Measurements from ENCODE around the gene ARF3. TPM values are rescaled to one million over a fixed set of nuclear protein-coding genes. Genes with fewer than 3 reads are reported as not detected.

ARF3 gene
- total and polyA plus RNA-seq, 12 donors, result 30.3 to 90.8 (median 53.8) TPM

DNA sequence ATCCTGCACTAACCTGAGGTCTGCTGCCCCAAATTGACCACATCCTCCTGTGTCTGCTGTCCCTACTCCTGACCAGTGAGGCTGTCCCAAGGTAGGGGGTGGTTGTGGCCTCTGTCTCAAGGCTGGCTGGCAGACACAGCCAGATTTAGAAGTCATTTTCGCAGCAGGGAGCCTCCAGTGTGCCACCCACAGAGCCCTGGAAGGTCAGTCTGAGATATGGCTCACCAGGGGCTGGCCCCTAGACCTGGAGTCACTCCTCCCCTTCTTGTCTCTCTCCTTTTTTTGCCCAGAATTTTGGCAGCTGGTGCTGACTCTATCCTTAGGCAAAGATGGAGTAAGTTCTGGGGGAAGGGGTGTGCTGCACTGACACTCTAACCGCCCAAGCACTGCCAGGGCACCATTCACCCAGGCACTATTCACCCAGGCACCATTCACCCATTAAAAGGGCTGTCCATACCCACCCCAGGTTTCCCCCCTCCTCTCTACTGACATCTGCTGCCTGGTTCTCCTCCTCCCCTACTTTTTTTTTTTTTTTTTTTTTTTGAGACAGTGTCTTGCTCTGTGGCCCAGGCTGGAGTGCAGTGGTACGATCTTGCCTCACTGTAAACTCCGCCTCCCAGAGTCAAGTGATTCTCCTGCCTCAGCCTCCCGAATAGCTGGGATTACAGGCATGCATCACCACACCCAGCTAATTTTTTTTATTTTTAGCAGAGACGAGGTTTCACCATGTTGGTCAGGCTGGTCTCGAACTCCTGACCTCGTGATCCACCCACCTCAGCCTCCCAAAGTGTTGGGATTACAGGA, 34.2 kb upstream of the ARF3 start:
- Histone ChIP-seq H3K27ac (no peak overlapping the region), H3K4me3 (no peak overlapping the region), H3K4me1 (peaks cover 0 to 16% (median 7%) of the 10 kb centered on the region in 9 donors), H3K27me3 (peaks cover 0 to 93% (median 66%) of the 10 kb centered on the region in 7 donors), H3K9me3 (no peaks in the 10 kb centered on the region), H3K36me3 (no peaks in the 10 kb centered on the region)
- TF ChIP-seq, protein P1, sequence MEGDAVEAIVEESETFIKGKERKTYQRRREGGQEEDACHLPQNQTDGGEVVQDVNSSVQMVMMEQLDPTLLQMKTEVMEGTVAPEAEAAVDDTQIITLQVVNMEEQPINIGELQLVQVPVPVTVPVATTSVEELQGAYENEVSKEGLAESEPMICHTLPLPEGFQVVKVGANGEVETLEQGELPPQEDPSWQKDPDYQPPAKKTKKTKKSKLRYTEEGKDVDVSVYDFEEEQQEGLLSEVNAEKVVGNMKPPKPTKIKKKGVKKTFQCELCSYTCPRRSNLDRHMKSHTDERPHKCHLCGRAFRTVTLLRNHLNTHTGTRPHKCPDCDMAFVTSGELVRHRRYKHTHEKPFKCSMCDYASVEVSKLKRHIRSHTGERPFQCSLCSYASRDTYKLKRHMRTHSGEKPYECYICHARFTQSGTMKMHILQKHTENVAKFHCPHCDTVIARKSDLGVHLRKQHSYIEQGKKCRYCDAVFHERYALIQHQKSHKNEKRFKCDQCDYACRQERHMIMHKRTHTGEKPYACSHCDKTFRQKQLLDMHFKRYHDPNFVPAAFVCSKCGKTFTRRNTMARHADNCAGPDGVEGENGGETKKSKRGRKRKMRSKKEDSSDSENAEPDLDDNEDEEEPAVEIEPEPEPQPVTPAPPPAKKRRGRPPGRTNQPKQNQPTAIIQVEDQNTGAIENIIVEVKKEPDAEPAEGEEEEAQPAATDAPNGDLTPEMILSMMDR (IDR thresholded peaks at IDR 0.05), result no peak
- intact Hi-C loops (cut with DNase I), result loop anchor here in 1 of 10 donors (10.0 kb wide), 1 partner anchor 137 kb away; the partner anchor contains the start of gene DDX23
- ATAC-seq (no peak), DNase-seq (no peak)
- WGBS, 2 donors, result 63 to 76% methylated on average over 8 of the region's 8 CpGs

DNA sequence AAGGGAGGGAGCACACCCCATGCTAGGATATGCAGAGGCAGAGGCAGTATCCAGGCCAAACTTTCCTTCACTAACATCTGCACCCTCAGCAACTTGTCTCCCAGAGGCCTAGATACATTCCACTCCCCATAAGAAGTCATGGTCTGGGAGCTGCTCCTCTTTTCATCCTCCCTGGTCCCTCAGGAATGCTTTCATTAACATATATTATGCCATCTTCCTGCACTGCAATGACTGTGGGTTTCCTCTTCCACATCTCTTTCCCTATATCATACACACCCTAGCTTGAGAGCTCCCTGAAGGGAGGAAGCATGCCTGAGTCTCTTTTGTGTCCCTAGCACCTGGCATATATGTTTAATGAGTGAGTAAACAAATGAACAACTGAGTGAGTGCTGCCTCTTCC, 33.3 kb upstream of the ARF3 start:
- no peak overlapping the region for H3K27ac ChIP-seq
- H3K9me3 ChIP-seq, result no peaks in the 10 kb centered on the region
- H3K4me3 ChIP-seq, result no peak overlapping the region
- DNase-seq, result no peak
- H3K36me3 ChIP-seq, result no peaks in the 10 kb centered on the region
- intact Hi-C loops (cut with DNase I), result loop anchor here in 1 of 10 donors (10.0 kb wide), 1 partner anchor 136 kb away; the partner anchor contains the start of gene DDX23
- H3K27me3 ChIP-seq, result peaks cover 0 to 93% (median 74%) of the 10 kb centered on the region in 7 donors
- TF ChIP-seq, protein P1 (IDR thresholded peaks at IDR 0.05), result no peak
- no peak for ATAC-seq
- H3K4me1 ChIP-seq, result peaks cover 0 to 22% (median 12%) of the 10 kb centered on the region in 9 donors

DNA sequence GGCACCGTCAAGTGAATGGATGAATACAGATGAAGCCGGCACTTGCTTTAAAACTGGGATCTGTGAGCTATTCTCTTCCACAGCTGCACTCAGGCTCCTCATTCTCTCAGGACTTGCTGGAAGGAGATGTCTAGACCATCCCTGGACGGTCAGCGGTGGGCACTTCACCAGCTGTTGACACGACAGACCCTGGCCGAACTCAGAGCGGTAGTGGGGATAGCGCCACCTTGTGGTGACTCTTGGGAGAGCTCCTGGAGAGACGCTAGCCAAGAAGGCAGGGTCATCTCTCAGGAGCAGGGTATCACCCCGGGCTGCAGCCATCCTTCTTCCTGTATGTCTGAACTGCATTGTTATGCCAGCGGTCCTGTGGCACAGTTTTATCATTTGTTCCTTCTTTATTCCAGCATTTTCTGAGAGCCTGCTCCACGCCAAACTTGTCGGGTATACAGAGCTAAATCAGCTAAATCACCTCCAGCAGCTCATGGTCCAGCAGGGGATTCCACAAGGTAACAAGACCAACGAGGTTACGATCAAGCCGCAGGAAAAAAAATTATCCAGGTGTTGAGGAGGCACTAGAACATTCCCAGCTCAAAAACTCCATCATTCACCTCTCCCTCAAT, 30.9 kb upstream of the ARF3 start:
- Histone ChIP-seq H3K27ac (no peak overlapping the region), H3K27me3 (peaks cover 0 to 93% (median 67%) of the 10 kb centered on the region in 7 donors), H3K4me3 (no peak overlapping the region), H3K36me3 (no peaks in the 10 kb centered on the region), H3K9me3 (no peaks in the 10 kb centered on the region), H3K4me1 (peaks cover 0 to 20% (median 7%) of the 10 kb centered on the region in 9 donors)
- ATAC-seq (peak in 7 of 8 donors; percentile 34 to 62 (median 54)), DNase-seq (peak in 1 of 2 donors; percentile 67)
- intact Hi-C loops (cut with DNase I), result loop anchor here in 3 of 10 donors (5.0 to 10.0 kb wide), 4 partner anchors 53 to 133 kb away; partner anchors contain the start of genes DDX23 (in 1 of the 3) and FKBP11 (in 1 of the 3)
- WGBS, 2 donors, result 26 to 29% methylated on average over 16 of the region's 16 CpGs
- TF ChIP-seq, protein P1 (IDR thresholded peaks at IDR 0.05), result peak; percentile 71 to 95 (median 82)

DNA sequence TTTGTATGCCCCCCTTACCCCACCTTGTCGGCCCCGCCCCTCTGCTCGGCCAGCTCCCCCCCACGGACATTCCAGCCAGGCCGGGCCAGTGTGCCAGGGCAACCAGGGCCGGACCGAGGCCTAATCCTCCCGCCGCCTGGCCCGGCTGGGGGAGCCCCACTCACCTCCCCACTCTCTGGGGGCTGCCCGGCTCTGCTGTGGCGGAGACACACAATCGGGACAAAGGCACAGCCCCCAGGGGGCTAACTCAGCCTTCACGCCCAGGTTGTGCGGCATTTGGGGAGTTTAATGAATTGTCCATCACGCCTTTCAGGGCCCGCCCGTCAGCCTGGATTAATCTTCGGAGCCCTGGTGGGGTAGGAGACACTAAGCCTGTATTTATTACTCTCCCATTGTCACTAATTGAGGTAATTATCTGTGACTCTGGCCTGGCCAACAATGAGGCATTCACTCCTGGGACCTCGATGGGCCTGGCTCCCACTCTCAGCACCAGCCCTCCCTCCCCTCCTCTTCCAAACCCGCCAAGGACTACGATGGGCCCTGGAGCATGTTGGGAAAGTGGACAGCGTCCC, 29.5 kb upstream of the ARF3 start:
- WGBS, 2 donors, result 58% methylated on average over 23 of the region's 23 CpGs
- Histone ChIP-seq H3K27me3 (peaks cover 4 to 97% (median 74%) of the 10 kb centered on the region in 7 donors), H3K36me3 (no peaks in the 10 kb centered on the region), H3K4me1 (peaks cover 0 to 20% (median 7%) of the 10 kb centered on the region in 9 donors), H3K27ac (no peak overlapping the region), H3K4me3 (no peak overlapping the region), H3K9me3 (no peaks in the 10 kb centered on the region)
- TF ChIP-seq, protein P1 (IDR thresholded peaks at IDR 0.05), result no peak
- intact Hi-C loops (cut with DNase I), result loop anchor here in 3 of 10 donors (5.0 to 10.0 kb wide), 4 partner anchors 52 to 132 kb away; partner anchors contain the start of genes DDX23 (in 1 of the 3) and FKBP11 (in 1 of the 3)
- DNase-seq (no peak), ATAC-seq (no peak)

Measured in heart right ventricle (tissue), 16 donors.